Measurements from ENCODE around the gene TMEM97. TPM values are rescaled to one million over a fixed set of nuclear protein-coding genes. Genes with fewer than 3 reads are reported as not detected.

TMEM97 gene
- total and polyA plus RNA-seq, 9 donors = 18.7 to 93.0 (median 26.0) TPM

- no peak for DNase-seq
- no peaks in the 10 kb centered on the region for H3K27me3 ChIP-seq
- H3K4me3 ChIP-seq = no peak overlapping the region
- H3K4me1 ChIP-seq (ENCODE audit: insufficient read depth) = no peaks in the 10 kb centered on the region
- H3K9me3 ChIP-seq = no peaks in the 10 kb centered on the region
- intact Hi-C loops (cut with DNase I) = no loop called here
- TF ChIP-seq CTCF (IDR thresholded peaks at IDR 0.05) = no peak
- TF ChIP-seq POLR2A (IDR thresholded peaks at IDR 0.05) = no peak
- TF ChIP-seq EP300 (IDR thresholded peaks at IDR 0.05) = no peak
- H3K36me3 ChIP-seq = no peaks in the 10 kb centered on the region
- 72 to 82% (median 80%) methylated on average over 1 of the region's 1 CpG for WGBS, 3 donors
- no peak overlapping the region for H3K27ac ChIP-seq
Observed at GRCh38 chr17:28366605-28367004, 47.6 kb downstream of the TMEM97 start.

- 88 to 91% (median 89%) methylated on average over 21 of the region's 21 CpGs for WGBS, 3 donors
- no peak for DNase-seq
- TF ChIP-seq EP300 (IDR thresholded peaks at IDR 0.05) (no peak), POLR2A (IDR thresholded peaks at IDR 0.05) (no peak), CTCF (IDR thresholded peaks at IDR 0.05) (no peak)
Observed at GRCh38 chr17:28367641-28368305, 48.8 kb downstream of the TMEM97 start.

GRCh38 chr17:28368306-28368831 is 49.4 kb downstream of the TMEM97 start:
- intact Hi-C loops (cut with DNase I) = no loop called here
- no peak overlapping the region for H3K27ac ChIP-seq
- no peaks in the 10 kb centered on the region for H3K36me3 ChIP-seq
- H3K9me3 ChIP-seq = no peaks in the 10 kb centered on the region
- H3K4me1 ChIP-seq (ENCODE audit: insufficient read depth) = peaks cover 7% of the 10 kb centered on the region
- no peak for TF ChIP-seq EP300 (IDR thresholded peaks at IDR 0.05)
- no peak for TF ChIP-seq POLR2A (IDR thresholded peaks at IDR 0.05)
- TF ChIP-seq CTCF (IDR thresholded peaks at IDR 0.05) = no peak
- no peak overlapping the region for H3K4me3 ChIP-seq
- DNase-seq = no peak
- no peaks in the 10 kb centered on the region for H3K27me3 ChIP-seq
- 81 to 89% (median 83%) methylated on average over 5 of the region's 5 CpGs for WGBS, 3 donors

More at GRCh38 chr17:28367641-28368305, 48.8 kb downstream of the TMEM97 start:
- Histone ChIP-seq H3K27me3 (no peaks in the 10 kb centered on the region), H3K9me3 (no peaks in the 10 kb centered on the region), H3K4me3 (no peak overlapping the region), H3K36me3 (no peaks in the 10 kb centered on the region), H3K4me1 (ENCODE audit: insufficient read depth) (peaks cover 4% of the 10 kb centered on the region), H3K27ac (no peak overlapping the region)
- intact Hi-C loops (cut with DNase I) = no loop called here

GRCh38 chr17:28368915-28369683 is 50.1 kb downstream of the TMEM97 start:
- DNase-seq = no peak
- intact Hi-C loops (cut with DNase I) = no loop called here
- H3K27ac ChIP-seq = no peak overlapping the region

More at GRCh38 chr17:28368915-28369683, 50.1 kb downstream of the TMEM97 start:
- 87 to 93% (median 93%) methylated on average over 23 of the region's 23 CpGs for WGBS, 3 donors
- Histone ChIP-seq H3K36me3 (no peaks in the 10 kb centered on the region), H3K4me1 (ENCODE audit: insufficient read depth) (peaks cover 7% of the 10 kb centered on the region), H3K4me3 (no peak overlapping the region), H3K9me3 (no peaks in the 10 kb centered on the region), H3K27me3 (no peaks in the 10 kb centered on the region)
- TF ChIP-seq EP300 (IDR thresholded peaks at IDR 0.05) (no peak), CTCF (IDR thresholded peaks at IDR 0.05) (no peak), POLR2A (IDR thresholded peaks at IDR 0.05) (no peak)

Data from ovary (tissue), 9 donors.